GM19023 (cell line): ENCODE data around the gene CD276.

Source experiments
- ATAC-seq: cut with Tn5 transposase; IDR thresholded peaks from one replicate; pipeline ENCODE4 v1.9.1; 2021; ENCODE audit warnings: mild to moderate bottlenecking, moderate library complexity; ENCODE audit not compliant: unreplicated experiment

CD276 gene

DNA sequence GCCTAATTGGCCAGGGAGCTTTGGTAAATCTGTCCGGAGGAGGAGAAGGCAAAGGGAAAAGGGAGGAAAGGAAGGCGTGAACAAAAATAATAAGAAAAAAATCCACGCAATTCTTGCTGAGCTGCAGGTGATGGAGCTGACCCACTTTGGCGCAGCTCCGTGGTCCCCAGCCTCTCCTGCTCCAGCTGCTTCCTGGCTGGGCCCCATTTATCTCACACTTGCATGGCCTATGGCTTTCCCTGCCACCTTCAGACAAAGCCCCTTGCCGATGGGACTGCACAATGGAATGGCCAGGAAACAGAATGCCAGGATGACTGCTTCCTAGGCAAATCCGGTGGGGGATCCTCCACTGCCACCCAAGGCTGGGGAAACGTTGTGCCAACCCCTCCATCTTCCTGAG is 62.1 kb downstream of the CD276 start:
- no peak for ATAC-seq

DNA sequence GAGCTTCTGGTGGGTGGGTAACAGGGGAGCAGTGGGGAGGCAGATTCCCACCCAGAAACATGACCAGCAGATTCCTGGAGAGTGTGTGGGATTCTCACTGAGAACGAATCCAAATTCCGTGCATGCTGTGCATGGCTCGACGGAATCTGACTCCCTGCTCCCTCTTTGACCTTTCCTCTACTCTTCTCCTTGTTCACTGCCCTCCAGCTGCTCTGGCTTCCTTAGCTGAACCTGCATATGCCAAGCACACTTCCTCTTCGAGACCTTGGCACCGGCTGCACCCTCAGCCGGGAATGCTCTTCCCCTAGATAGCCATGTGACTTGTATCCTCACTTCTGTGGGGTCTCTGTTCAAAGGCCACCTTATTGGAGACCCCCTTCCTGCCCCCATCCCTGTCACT is 62.7 kb downstream of the CD276 start:
- ATAC-seq = no peak

DNA sequence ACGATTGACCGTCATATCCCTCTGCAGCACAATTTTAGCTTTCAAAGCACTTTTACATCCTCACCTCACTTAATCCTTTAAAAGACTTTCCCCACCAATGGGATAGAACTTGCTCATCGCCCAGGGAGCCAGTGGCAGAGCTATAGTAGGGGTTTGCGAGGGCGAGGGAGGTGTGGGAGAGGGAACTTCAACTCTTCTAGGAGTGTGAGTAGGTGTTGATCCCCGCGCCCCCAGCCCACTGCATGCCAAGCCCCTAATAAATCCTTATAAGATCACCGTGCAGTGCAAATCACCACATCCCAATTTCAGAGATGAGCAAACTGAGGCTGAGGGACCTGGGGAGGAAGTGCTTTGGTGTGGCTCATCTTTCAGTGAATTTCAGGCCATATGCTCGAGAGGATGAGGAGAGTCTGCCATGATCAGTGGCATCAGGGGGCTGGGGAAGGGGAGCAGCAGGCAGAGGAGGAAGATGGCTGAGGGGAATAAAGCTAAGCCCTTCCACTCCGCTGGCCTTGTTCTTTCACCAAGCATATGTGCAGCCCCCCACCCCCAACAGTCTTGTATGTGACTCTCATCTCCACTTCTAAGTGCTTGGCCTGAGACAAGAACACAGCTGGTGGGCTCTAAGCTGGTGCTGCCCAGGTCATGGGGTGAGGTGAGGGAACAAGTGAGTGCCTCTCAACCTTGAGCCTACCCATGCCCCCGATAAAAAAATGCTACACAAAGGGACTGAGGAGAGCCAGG is 63.8 kb downstream of the CD276 start:
- no peak for ATAC-seq

DNA sequence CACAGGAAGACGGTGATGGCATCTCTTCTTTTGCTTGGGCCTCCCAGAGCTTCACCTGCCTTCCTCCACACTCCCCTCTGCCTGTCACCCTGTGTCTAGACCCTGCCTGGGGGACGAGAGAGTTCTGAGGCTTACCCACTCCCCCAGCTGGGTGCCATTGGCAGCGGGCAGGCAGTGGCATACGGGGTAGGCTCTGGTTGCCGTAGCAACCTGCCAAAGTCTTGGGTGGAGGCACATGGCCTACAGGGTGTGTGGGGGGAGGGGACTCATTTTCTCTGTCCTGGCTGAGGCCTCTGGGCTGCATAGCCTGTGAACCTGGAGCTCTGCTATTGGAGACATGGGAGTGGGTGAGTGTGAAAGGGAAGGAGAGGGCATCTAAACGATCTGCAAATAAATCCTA is 64.5 kb downstream of the CD276 start:
- ATAC-seq = no peak

DNA sequence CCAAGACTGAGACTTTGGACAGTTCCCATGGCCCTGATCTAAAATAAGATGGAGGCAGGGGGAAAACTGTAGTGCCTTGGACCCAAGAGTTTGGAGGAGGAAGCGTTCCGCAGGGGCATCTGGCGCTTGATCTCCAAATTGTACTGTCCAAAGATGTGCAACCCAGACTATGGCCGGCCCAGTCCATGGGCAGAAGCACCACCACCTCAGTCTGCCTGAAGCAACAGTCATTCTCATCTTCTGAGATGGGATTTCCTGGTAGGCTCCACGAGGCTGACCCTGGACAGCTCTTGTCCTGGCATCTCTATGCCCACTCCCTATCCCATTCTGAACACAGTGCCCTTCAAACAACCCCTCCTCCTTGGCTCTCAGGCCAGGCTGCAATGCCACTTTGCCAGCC is 65.3 kb downstream of the CD276 start:
- ATAC-seq = no peak

DNA sequence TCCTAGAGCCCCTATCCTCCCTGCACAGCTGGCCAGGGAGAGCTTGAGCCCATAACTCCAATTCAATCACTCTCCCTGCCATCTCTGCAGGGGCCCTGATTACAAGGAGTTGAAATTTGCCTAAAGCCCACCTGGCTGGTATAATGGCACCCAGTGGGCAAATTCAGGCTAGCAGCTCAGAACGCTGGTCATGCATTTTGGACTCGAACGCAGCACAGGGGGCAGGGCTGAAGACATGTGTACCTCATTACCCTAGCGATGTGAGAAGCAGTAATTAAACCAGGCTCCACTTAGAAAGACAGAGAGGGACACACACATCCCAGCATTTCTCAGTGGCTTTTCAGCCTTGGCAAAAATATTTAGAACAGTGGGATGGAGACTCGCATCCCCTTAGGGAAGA is 65.8 kb downstream of the CD276 start:
- ATAC-seq = no peak

DNA sequence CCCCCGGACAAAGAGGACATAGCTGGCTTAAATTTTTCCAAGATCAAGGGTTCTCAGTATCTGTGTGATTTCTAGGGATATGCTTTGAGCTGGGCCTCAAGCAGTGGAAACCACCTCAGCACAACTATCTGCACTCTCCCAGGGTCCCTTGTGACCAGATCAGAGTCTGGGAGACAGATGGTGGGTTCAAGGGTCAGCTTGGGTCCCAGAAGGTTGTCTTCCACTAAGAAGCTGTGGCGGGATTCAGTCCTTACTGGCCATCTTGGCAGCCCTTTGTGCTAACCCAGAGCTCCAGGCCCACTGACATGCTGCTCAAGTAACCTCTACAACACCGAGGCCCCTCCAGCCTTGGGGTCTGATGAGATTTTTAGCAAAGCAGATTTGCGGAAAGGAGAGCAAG is 66.3 kb downstream of the CD276 start:
- ATAC-seq = no peak

DNA sequence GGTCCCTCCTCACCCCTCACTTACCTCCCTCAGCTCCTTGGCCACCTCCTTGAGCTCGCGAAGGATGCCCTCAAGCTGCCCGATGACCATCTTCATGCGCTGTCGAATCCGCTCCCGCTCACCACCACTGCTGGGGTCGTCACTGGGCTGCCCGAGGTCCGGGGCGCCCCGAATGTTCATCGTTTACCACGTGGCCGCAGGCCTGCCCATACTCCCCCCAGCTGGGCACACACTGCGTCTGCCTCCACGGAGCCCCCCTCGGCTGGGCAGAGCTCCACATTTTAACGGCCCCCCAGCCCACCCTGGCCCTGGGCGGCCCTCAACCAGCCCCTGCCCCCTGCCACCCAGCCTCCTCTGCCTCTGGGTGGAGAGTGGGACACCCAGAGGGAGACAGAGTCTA is 66.8 kb downstream of the CD276 start:
- ATAC-seq = no peak

DNA sequence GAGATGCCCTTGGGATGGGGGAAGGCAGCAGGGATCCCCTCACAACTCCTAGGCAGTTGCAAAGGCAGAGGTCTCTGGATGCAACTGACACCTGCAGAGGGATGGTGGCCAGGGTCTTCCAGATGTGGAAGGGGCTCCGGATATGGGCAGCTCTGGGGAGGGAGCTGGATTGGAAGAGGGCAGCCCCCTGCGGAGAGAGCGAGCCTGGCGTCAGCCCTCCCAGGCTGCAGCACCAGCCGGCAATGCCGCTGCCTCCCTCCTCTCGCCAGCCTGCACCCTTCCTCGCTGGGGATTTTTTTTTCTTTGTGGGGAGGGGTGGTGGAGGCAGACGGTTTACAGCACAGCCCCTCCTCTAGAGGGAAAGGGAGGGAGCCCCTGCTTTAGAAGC is 67.3 kb downstream of the CD276 start:
- no peak for ATAC-seq

DNA sequence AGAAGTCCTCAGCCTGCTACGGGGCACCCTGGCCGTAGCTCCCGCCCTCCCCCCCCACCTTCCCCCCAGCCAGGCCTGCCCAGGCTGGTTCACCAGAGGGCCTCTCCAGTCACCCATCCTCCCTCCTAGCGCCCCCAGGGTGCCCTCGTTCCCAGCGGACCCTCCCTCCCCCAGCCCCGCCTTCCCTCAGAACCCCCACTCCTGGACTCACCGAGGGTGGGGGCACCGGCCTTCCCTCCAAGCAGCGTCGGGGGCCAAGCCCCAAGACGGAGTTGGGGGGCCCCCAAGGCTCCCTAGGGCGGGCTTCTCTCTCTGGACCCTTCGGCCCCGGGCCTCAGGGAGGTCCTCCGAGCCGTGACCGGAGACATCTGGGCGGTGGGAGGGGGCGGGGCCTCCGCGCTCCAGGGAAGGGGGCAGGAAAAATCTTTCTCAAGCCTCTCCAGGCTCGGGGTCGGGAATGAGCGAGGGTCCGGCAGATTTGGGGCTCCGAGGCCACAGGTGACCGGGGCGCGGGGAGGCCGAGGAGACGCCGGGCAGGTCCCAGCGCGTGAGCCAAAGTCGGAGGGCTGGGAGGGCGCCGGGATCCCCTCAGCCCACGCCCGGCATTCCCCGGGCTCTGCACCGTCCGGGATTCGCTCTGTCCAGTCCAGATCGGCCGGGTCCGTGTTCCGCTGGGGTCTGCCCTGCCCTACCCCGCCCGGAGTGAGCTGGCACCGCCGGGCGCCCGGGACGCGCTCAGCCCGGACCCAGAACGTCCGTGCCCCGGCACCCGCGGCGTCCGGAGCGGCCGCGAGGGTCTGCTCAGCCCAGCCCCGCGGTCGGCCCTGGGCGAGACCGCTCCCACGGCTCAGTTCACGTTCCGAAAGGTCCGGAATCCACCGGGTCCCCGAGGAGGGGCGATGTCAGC is 68.0 kb downstream of the CD276 start:
- no peak for ATAC-seq

DNA sequence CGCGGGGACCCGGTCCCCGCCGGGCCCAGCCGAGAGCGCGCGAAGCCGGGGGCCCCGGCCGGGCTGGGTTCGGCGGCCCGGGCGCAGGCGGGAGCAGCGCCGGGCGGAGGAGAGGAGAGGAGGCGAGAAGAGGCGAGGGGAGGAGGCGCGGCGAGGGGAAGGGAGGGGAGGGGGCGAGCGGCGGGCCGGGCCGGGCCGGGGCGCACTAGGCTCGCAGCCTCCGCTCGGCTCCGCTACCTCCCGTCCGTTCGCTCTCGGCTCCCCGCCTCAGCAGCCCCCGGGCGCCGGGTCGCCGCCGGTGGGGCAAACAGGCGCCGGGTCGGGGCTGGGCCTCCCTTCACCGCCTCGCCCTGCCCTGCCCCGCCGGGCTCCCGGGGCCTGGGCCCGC is 68.6 kb downstream of the CD276 start:
- no peak for ATAC-seq

DNA sequence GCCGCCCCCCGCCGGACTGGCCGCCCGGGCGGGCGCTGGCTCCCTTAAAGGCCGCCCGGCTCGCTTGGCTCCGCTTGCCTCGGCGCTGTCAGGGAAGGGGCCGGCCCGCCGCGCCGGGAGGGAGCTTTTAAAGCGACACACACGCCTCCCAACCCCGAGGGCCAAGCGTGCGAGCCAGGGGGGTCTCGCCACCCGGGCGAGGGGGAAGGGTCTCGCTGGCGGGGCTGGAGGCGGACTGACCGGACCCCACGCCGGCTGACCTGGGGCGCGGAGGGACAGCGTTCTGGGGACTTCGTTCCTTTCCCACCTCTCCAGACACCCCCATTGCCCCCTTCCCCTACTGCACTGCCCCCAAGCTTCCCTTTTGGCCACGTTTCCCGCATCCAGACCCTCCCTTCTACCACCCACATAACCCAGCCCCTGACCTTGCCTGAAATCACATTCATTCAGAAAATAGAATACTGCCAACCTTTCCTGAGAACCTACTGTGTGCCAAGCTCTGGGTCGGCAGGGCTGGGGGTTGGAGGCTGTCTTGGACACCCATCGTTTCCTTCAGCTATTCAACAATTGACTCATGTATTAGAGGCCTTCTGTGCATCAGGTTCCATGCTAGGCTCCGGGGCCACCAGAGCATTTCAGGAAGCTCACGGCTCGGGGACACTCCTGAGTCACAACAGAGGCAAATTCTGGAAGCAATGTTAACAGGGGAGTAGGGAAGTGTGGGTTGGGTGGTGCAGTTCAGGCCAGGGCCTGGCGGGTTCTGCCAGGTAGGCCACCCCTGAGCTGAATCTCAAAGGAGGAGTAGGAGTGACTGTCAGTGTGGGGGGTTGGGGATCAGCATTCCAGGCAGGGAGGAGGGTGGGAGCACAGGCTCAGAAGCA is 69.3 kb downstream of the CD276 start, which contains the start of gene INSYN1:
TSS of gene INSYN1 (minus strand) at position 102 of the 881 bp plus-strand sequence. CDS start 2,221 bp downstream, outside the sequence.
- no peak for ATAC-seq

DNA sequence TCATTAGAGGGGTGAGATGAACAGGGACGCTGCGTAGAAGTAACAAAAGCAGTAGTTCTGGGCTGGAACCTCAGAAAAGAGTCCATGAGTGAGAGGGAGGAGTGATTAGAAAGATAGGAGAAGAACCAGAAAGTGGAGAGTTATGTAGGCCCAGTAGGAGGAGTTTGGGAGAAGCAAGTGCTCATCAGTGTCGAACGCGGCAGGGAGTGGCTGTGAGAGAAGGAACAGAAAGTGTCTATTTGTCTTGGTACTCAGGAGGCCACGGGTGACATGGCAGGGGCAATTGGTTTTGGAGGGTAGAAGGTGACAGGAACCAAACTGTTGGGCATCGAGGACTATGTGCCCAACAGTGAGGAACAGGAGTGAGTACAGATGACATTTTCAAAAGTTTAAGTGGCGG is 70.3 kb downstream of the CD276 start:
- no peak for ATAC-seq

DNA sequence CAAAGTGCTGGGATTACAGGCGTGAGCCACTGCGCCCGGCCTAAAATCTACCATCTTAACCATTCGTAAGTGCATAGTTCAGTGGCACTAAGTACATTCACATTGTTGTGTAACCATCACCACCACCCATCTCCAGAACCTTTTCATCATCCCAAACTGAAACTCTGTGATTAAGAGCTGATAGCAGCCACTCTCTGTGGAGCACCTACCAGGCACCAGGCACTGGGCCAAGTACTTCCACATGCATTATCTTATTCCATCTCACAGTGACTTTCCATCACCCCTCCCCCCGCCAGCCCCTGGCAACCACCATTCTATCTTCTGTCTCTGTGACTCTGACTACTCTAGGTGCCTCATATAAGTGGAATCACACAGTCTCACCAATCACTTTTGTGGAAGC is 71.3 kb downstream of the CD276 start:
- no peak for ATAC-seq

DNA sequence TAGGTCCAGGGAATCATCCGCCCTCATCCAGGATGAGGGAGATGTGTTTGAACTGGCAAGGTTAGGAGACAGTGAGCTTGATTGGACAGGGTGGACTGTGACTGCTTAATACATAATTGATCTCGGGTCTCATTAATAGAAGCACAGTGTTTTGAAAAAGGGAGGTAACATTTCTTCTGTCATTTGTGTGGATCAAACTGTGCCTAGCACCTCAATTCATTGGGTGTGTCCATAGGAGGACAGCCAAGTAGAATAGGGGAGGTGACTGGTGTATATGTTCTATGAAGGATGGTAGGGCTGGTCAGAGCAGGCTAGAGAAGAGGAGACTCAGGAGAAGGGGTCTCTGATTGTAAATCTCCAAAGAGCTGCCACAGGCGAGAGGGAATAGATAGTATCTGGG is 71.8 kb downstream of the CD276 start:
- no peak for ATAC-seq

DNA sequence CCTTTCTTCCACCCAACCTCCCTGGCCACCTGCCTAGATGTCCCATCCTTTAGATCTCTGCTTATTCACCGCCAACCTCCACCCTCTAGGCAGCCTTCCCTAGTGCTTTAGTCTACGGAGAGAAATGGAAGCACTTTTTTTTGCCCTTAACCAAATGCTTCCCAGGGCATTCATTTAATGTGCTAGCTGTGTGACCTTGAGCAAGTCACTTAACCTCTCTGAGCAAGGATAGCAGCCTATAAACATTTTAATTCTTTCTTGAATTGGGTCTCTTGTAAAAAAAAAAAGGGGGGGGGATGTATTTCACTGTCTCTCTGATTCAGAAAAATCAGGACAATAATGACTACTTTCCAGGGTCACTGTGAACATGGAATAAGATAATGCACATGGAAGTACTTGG is 72.2 kb downstream of the CD276 start:
- no peak for ATAC-seq

DNA sequence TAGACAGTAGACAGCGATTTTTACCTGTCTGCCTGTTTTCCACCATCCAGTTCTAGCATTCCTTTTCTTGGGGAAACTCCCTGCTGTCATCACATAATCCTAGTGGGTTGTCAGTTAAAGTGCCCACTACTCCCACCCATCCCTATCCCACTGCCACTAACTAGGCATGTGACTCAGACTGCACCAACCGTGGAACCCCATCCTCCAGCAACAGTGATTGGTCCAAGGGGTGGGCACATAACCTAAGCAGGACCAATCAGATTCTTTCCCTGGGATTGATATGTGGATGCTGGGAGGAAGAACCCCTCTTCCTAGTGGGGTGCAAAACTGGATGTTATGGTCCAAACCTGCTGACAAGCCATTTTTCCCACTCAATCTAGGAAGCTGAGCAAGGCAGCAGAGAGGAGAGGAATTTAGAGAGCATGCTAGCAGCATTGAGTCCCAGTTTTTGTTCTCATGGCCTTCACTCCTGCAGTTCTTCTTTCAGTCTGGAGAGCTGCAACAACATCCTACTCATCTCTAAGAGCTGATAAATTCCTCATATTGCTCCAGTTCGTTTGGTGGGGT is 72.8 kb downstream of the CD276 start:
- ATAC-seq = no peak

DNA sequence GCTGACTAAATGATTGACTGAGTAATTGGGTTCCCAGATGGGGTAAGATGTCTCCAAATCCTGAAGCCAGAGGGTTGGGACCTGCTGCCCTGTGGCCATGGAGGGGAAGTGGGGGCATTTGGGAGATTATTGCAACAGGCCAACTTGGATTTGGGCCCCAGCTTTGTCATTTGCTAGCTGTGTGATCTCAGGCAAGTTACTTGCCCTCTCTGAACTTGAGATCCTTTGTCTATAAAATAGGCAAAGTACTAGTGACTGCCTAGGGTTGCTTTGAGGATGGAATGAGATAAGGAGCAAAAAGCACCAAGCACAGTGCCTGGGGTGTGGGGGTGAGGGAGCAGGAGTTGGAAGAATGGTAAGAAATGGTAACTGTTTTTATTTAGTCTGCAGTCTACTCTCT is 73.4 kb downstream of the CD276 start:
- no peak for ATAC-seq

DNA sequence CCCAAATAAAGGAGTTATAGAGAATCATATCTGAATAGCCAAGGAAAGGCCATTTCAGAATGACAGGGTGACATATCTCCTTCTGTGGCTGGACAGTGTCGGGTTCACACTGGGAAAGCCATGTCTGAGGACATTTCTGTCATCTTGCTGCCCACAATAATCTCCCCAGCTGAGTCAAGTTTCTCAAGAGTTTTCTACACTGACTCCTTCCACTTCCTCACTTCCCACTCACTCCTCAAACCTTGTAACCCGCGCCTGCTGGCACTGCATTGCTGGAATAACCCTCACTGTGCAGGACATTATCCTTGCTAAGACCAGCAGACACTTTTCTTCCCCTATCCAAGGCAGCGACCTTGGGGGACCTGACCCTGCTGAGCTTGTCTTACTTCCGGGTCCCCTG is 74.3 kb downstream of the CD276 start:
- no peak for ATAC-seq

DNA sequence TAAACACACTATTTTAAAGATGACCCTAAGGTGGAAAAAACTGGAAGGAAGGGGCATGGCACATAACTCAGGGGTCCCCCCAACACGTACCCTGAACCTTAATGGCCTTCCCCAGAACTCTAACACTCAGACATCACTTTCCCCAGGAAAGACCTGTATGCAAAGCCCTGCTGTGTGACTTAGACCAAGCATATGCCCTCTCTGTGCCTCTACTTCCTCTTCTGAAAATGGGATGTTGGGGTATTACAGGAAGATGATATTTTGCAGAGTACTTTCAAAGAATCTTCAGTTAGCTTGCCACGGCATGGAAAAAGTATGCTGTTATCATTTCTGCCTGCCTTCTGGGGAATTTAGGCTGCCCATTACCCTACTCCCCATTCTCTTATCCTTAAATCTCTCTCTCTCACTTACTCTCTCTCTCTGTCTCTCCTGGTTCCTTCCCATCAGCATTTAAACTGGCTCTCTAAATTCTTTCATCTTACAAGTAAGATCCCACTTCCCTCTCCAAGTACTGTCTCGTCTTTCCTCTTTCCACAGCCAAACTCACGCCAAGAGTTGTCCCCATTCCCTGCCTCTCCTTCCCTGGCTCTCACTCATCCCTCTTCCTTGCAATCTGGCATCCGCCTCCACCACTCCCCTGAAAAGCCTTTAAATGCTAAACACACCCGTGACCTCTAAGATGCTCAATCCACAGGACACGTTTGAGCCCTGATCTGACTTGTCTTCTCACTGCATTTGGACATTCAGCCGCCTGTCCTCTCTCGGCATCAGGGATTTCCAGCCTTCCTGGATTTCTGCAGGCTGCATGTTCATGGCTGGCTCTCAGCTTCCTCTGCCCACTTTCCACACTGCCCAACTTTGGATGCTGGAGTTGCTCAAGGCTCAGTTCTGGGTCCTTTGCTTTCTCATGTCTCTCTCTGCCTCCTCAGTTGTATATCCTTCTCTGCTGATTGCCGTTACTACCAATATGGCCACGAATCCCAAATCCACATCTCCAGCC is 76.4 kb downstream of the CD276 start:
- ATAC-seq = no peak
